Measurements from ENCODE around the gene RNF152. TPM values are rescaled to one million over a fixed set of nuclear protein-coding genes. Genes with fewer than 3 reads are reported as not detected.

The RNF152 gene
- total RNA-seq, 1 donor from 2014 or later: 76.4 TPM

- Mint-ChIP-seq H3K36me3 (ENCODE audit: unreplicated experiment) (no peaks in the 10 kb centered on the region), H3K27me3 (ENCODE audit: unreplicated experiment) (no peaks in the 10 kb centered on the region), H3K4me3 (ENCODE audit: unreplicated experiment) (no peak overlapping the region), H3K4me1 (ENCODE audit: unreplicated experiment) (peaks cover 12% of the 10 kb centered on the region), H3K9me3 (ENCODE audit: unreplicated experiment) (no peaks in the 10 kb centered on the region), H3K27ac (ENCODE audit: unreplicated experiment) (no peak overlapping the region)
- DNase-seq (ENCODE audit: extremely low spot score, unreplicated experiment): no peak
- TF ChIP-seq CTCF (IDR thresholded peaks at IDR 0.05): no peak
These were observed 28.9 kb upstream of the RNF152 start for GRCh38 chr18:61921621-61922235.

- H3K27me3 Mint-ChIP-seq (ENCODE audit: unreplicated experiment): no peaks in the 10 kb centered on the region
- no peaks in the 10 kb centered on the region for H3K9me3 Mint-ChIP-seq (ENCODE audit: unreplicated experiment)
- DNase-seq (ENCODE audit: extremely low spot score, unreplicated experiment): no peak
- TF ChIP-seq CTCF (IDR thresholded peaks at IDR 0.05): no peak
- no peak overlapping the region for H3K27ac Mint-ChIP-seq (ENCODE audit: unreplicated experiment)
- no peaks in the 10 kb centered on the region for H3K36me3 Mint-ChIP-seq (ENCODE audit: unreplicated experiment)
- peaks cover 21% of the 10 kb centered on the region for H3K4me1 Mint-ChIP-seq (ENCODE audit: unreplicated experiment)
- no peak overlapping the region for H3K4me3 Mint-ChIP-seq (ENCODE audit: unreplicated experiment)
These were observed 25.0 kb upstream of the RNF152 start for GRCh38 chr18:61917818-61918217.

GRCh38 chr18:61912476-61912875 lies 19.7 kb upstream of the RNF152 start:
- peaks cover 17% of the 10 kb centered on the region for H3K4me1 Mint-ChIP-seq (ENCODE audit: unreplicated experiment)
- H3K27me3 Mint-ChIP-seq (ENCODE audit: unreplicated experiment): no peaks in the 10 kb centered on the region
- H3K4me3 Mint-ChIP-seq (ENCODE audit: unreplicated experiment): no peak overlapping the region
- no peak overlapping the region for H3K27ac Mint-ChIP-seq (ENCODE audit: unreplicated experiment)
- no peaks in the 10 kb centered on the region for H3K36me3 Mint-ChIP-seq (ENCODE audit: unreplicated experiment)
- no peak for TF ChIP-seq CTCF (IDR thresholded peaks at IDR 0.05)
- DNase-seq (ENCODE audit: extremely low spot score, unreplicated experiment): no peak
- H3K9me3 Mint-ChIP-seq (ENCODE audit: unreplicated experiment): no peaks in the 10 kb centered on the region

- no peaks in the 10 kb centered on the region for H3K9me3 Mint-ChIP-seq (ENCODE audit: unreplicated experiment)
- H3K27ac Mint-ChIP-seq (ENCODE audit: unreplicated experiment): no peak overlapping the region
- DNase-seq (ENCODE audit: extremely low spot score, unreplicated experiment): no peak
These were observed 17.3 kb upstream of the RNF152 start for GRCh38 chr18:61910101-61910500.

GRCh38 chr18:61908661-61909060 lies 15.9 kb upstream of the RNF152 start:
- TF ChIP-seq CTCF (IDR thresholded peaks at IDR 0.05): no peak
- H3K36me3 Mint-ChIP-seq (ENCODE audit: unreplicated experiment): no peaks in the 10 kb centered on the region

More at GRCh38 chr18:61910101-61910500, 17.3 kb upstream of the RNF152 start:
- TF ChIP-seq CTCF (IDR thresholded peaks at IDR 0.05): no peak
- Mint-ChIP-seq H3K27me3 (ENCODE audit: unreplicated experiment) (no peaks in the 10 kb centered on the region), H3K4me3 (ENCODE audit: unreplicated experiment) (no peak overlapping the region), H3K36me3 (ENCODE audit: unreplicated experiment) (no peaks in the 10 kb centered on the region), H3K4me1 (ENCODE audit: unreplicated experiment) (peaks cover 2% of the 10 kb centered on the region)

More at GRCh38 chr18:61908661-61909060, 15.9 kb upstream of the RNF152 start:
- Mint-ChIP-seq H3K9me3 (ENCODE audit: unreplicated experiment) (no peaks in the 10 kb centered on the region), H3K27ac (ENCODE audit: unreplicated experiment) (no peak overlapping the region), H3K4me3 (ENCODE audit: unreplicated experiment) (no peak overlapping the region), H3K27me3 (ENCODE audit: unreplicated experiment) (no peaks in the 10 kb centered on the region), H3K4me1 (ENCODE audit: unreplicated experiment) (no peaks in the 10 kb centered on the region)
- no peak for DNase-seq (ENCODE audit: extremely low spot score, unreplicated experiment)

Data from osteocyte (in vitro differentiated cells).